C4-2B (cell line): Measurements from ENCODE around the gene TRIM3.

Source experiments
- ZFX ChIP-seq: fragments of 450-650 bp; IDR thresholded peaks from 2 replicates; pipeline ENCODE4 v1.6.1; 2017
- TF ChIP-seq, protein P1 (sequence below): fragments of 450-650 bp; conservative IDR thresholded peaks from 2 replicates; pipeline ENCODE4 v1.5.1; 2017; ENCODE audit warnings: mild to moderate bottlenecking

DNA sequence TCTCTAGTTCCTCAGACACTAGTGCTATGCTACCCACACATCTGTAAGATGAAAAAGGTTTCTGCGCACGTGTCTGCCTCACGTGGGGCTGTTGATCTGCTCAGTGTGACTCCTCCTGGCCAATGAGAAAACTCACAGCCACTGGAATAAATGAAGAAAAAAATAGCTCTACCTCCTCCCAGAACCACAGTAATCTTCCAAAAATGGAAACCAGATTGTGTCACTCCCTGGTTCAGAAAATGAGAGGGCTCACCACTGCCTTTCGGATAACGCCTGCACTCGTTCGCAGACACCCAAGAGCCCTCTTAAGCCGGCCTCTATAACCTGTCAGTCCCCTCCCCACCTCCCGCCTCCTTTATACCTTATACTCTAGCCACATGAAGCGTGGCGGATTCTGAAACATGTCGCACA is 59.9 kb downstream of the TRIM3 start:
- TF ChIP-seq, protein P1, sequence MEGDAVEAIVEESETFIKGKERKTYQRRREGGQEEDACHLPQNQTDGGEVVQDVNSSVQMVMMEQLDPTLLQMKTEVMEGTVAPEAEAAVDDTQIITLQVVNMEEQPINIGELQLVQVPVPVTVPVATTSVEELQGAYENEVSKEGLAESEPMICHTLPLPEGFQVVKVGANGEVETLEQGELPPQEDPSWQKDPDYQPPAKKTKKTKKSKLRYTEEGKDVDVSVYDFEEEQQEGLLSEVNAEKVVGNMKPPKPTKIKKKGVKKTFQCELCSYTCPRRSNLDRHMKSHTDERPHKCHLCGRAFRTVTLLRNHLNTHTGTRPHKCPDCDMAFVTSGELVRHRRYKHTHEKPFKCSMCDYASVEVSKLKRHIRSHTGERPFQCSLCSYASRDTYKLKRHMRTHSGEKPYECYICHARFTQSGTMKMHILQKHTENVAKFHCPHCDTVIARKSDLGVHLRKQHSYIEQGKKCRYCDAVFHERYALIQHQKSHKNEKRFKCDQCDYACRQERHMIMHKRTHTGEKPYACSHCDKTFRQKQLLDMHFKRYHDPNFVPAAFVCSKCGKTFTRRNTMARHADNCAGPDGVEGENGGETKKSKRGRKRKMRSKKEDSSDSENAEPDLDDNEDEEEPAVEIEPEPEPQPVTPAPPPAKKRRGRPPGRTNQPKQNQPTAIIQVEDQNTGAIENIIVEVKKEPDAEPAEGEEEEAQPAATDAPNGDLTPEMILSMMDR = no peak
- no peak for TF ChIP-seq ZFX
